Measurements from ENCODE around the gene TTLL11.
"Not testable (repeated sequence)": the region's sequence is repeated elsewhere in the genome, so short reads cannot be mapped to it uniquely, and the experiment has no call there.

GRCh38 chr9:121792476-121792875 is 300.6 kb downstream of the TTLL11 start:
- not testable (repeated sequence) for TF ChIP-seq CTCF, POLR2A (IDR thresholded peaks at IDR 0.05)

All from gastroesophageal sphincter (tissue), 3 donors.